ENCODE results near the gene DOLPP1. TPM values are rescaled to one million over a fixed set of nuclear protein-coding genes. Genes with fewer than 3 reads are reported as not detected.

DOLPP1 gene
- total and polyA plus RNA-seq, 8 donors, result 4.2 to 10.5 (median 6.7) TPM

- Histone ChIP-seq H3K27ac (no peak overlapping the region), H3K27me3 (no peaks in the 10 kb centered on the region), H3K4me3 (no peak overlapping the region), H3K36me3 (no peaks in the 10 kb centered on the region), H3K9me3 (no peaks in the 10 kb centered on the region), H3K4me1 (no peaks in the 10 kb centered on the region)
- 86 to 87% methylated on average over 21 of the region's 21 CpGs for WGBS, 2 donors
- DNase-seq (peak in 1 of 6 donors; percentile 61), ATAC-seq (no peak), FAIRE-seq (no peak)
- intact Hi-C loops (cut with DNase I), result no loop called here
- TF ChIP-seq CTCF (IDR thresholded peaks at IDR 0.05), result no peak
Observed at GRCh38 chr9:129070696-129071525, 10.0 kb upstream of the DOLPP1 start.

GRCh38 chr9:129071526-129072126 lies 9.3 kb upstream of the DOLPP1 start:
- no peak for ATAC-seq
- DNase-seq, result no peak
- 71 to 74% methylated on average over 9 to 10 of the region's 10 CpGs for WGBS, 2 donors
- Histone ChIP-seq H3K4me1 (no peaks in the 10 kb centered on the region), H3K36me3 (no peaks in the 10 kb centered on the region), H3K27me3 (no peaks in the 10 kb centered on the region), H3K4me3 (no peak overlapping the region), H3K9me3 (no peaks in the 10 kb centered on the region), H3K27ac (no peak overlapping the region)
- TF ChIP-seq CTCF (IDR thresholded peaks at IDR 0.05), result no peak
- intact Hi-C loops (cut with DNase I), result no loop called here
- FAIRE-seq, result no peak

- Histone ChIP-seq H3K9me3 (no peaks in the 10 kb centered on the region), H3K4me3 (no peak overlapping the region), H3K36me3 (no peaks in the 10 kb centered on the region), H3K27me3 (no peaks in the 10 kb centered on the region), H3K4me1 (no peaks in the 10 kb centered on the region), H3K27ac (no peak overlapping the region)
- ATAC-seq (no peak), FAIRE-seq (no peak), DNase-seq (peak in 1 of 6 donors; percentile 62)
- 58 to 60% methylated on average over 9 of the region's 9 CpGs for WGBS, 2 donors
- no peak for TF ChIP-seq CTCF (IDR thresholded peaks at IDR 0.05)
- intact Hi-C loops (cut with DNase I), result no loop called here
Observed at GRCh38 chr9:129072171-129072570, 8.7 kb upstream of the DOLPP1 start.

- Histone ChIP-seq H3K4me3 (no peak overlapping the region), H3K4me1 (no peaks in the 10 kb centered on the region), H3K36me3 (no peaks in the 10 kb centered on the region), H3K27me3 (no peaks in the 10 kb centered on the region), H3K27ac (no peak overlapping the region), H3K9me3 (no peaks in the 10 kb centered on the region)
- intact Hi-C loops (cut with DNase I), result no loop called here
- ATAC-seq (no peak), DNase-seq (no peak), FAIRE-seq (no peak)
- 84 to 85% methylated on average over 8 of the region's 8 CpGs for WGBS, 2 donors
- no peak for TF ChIP-seq CTCF (IDR thresholded peaks at IDR 0.05)
Observed at GRCh38 chr9:129073404-129073803, 7.5 kb upstream of the DOLPP1 start.

GRCh38 chr9:129074106-129074505 lies 6.8 kb upstream of the DOLPP1 start:
- FAIRE-seq (no peak), ATAC-seq (no peak), DNase-seq (no peak)
- Histone ChIP-seq H3K9me3 (no peaks in the 10 kb centered on the region), H3K4me1 (no peaks in the 10 kb centered on the region), H3K27me3 (no peaks in the 10 kb centered on the region), H3K4me3 (no peak overlapping the region), H3K36me3 (no peaks in the 10 kb centered on the region), H3K27ac (no peak overlapping the region)
- intact Hi-C loops (cut with DNase I), result no loop called here
- no peak for TF ChIP-seq CTCF (IDR thresholded peaks at IDR 0.05)
- WGBS, 2 donors, result 76 to 78% methylated on average over 3 of the region's 3 CpGs

Measured in pancreas (tissue), 10 donors.